ENCODE data around the gene XKR7.
A peak's percentile ranks its signal among the peaks of the same experiment; 100 is the strongest.

XKR7 gene

DNA sequence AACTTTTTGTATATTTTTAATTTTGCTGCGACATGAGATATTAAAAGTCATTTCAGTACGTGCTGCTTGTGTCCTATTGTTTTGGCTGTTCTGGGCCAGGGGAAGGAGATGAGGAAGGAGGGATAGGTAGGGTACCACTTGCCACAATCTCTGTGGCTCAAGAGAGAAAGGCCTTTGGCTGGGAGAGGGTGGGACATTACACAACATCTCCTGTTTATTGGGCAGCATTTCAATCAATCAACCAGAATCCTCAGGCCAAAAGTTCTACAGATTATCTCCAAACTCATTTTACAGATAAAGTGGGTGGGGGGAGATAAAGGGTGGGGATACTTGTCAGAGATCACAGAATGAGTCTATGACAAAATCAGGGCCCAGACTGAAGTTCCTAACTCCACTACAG lies 35.4 kb downstream of the XKR7 start:
- DNase-seq (ENCODE audit: low spot score) (no peak), ATAC-seq (ENCODE audit: low read depth) (no peak)

DNA sequence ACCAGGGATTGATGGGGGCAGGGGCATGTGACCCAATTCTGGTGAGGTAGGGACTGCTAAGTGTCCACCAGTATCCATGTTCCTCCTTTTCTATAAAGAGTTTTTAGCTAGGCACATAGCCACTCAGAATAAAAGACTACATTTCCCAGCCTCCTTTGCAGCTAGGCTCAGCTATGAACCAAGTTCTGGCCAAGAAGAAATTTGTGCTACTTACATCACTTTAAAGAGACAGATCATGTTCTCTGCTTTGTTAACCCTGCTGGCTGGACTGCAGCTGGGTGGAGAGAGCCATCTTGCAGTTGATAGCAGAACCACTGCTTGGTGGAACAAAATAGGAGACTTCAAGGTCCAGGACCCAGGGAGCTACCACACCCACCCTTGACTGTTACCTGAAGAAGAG lies 37.0 kb downstream of the XKR7 start:
- TF ChIP-seq, protein P1, sequence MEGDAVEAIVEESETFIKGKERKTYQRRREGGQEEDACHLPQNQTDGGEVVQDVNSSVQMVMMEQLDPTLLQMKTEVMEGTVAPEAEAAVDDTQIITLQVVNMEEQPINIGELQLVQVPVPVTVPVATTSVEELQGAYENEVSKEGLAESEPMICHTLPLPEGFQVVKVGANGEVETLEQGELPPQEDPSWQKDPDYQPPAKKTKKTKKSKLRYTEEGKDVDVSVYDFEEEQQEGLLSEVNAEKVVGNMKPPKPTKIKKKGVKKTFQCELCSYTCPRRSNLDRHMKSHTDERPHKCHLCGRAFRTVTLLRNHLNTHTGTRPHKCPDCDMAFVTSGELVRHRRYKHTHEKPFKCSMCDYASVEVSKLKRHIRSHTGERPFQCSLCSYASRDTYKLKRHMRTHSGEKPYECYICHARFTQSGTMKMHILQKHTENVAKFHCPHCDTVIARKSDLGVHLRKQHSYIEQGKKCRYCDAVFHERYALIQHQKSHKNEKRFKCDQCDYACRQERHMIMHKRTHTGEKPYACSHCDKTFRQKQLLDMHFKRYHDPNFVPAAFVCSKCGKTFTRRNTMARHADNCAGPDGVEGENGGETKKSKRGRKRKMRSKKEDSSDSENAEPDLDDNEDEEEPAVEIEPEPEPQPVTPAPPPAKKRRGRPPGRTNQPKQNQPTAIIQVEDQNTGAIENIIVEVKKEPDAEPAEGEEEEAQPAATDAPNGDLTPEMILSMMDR (IDR thresholded peaks at IDR 0.05; ENCODE audit: poor library complexity, severe bottlenecking): no peak
- H3K36me3 ChIP-seq (ENCODE audit: low read depth): no peaks in the 10 kb centered on the region
- no peaks in the 10 kb centered on the region for H3K4me1 ChIP-seq (ENCODE audit: insufficient read depth, poor library complexity, severe bottlenecking)
- no peaks in the 10 kb centered on the region for H3K9me3 ChIP-seq (ENCODE audit: severe bottlenecking)
- DNase-seq (ENCODE audit: low spot score) (no peak), ATAC-seq (ENCODE audit: low read depth) (peak; percentile 71)
- no peaks in the 10 kb centered on the region for H3K27me3 ChIP-seq (ENCODE audit: insufficient read depth, poor library complexity, severe bottlenecking)
- H3K27ac ChIP-seq (ENCODE audit: poor library complexity, severe bottlenecking): no peak overlapping the region
- no peak overlapping the region for H3K4me3 ChIP-seq (ENCODE audit: severe bottlenecking)

More for the DNA sequence above, 35.4 kb downstream of the XKR7 start:
- H3K36me3 ChIP-seq (ENCODE audit: low read depth): no peaks in the 10 kb centered on the region
- H3K4me1 ChIP-seq (ENCODE audit: insufficient read depth, poor library complexity, severe bottlenecking): no peaks in the 10 kb centered on the region
- no peak overlapping the region for H3K4me3 ChIP-seq (ENCODE audit: severe bottlenecking)
- no peak overlapping the region for H3K27ac ChIP-seq (ENCODE audit: poor library complexity, severe bottlenecking)
- TF ChIP-seq, protein P1 (IDR thresholded peaks at IDR 0.05; ENCODE audit: poor library complexity, severe bottlenecking): no peak
- no peaks in the 10 kb centered on the region for H3K9me3 ChIP-seq (ENCODE audit: severe bottlenecking)
- no peaks in the 10 kb centered on the region for H3K27me3 ChIP-seq (ENCODE audit: insufficient read depth, poor library complexity, severe bottlenecking)

DNA sequence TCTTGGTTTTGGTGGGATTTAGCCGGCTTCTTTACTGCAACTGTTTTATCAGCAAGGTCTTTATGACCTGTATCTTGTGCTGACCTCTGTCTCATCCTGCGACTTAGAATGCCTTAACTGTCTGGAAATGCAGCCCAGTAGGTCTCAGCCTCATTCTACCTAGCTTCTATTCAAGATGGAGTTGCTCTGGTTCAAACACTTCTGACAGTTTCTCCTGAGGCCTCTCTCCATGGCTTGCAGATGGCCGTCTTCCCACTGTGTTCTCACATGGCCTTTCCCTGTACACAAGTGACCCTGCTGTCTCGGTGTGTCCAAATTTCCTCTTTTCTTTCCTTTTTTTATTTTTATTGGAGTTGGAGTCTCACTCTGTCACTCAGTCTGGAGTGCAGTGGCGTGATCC lies 38.1 kb downstream of the XKR7 start:
- Histone ChIP-seq H3K4me3 (ENCODE audit: severe bottlenecking) (no peak overlapping the region), H3K36me3 (ENCODE audit: low read depth) (no peaks in the 10 kb centered on the region), H3K9me3 (ENCODE audit: severe bottlenecking) (no peaks in the 10 kb centered on the region), H3K4me1 (ENCODE audit: insufficient read depth, poor library complexity, severe bottlenecking) (no peaks in the 10 kb centered on the region), H3K27me3 (ENCODE audit: insufficient read depth, poor library complexity, severe bottlenecking) (peaks cover 4% of the 10 kb centered on the region), H3K27ac (ENCODE audit: poor library complexity, severe bottlenecking) (no peak overlapping the region)
- TF ChIP-seq, protein P1 (IDR thresholded peaks at IDR 0.05; ENCODE audit: poor library complexity, severe bottlenecking): no peak
- ATAC-seq (ENCODE audit: low read depth): no peak
- no peak for DNase-seq (ENCODE audit: low spot score)

DNA sequence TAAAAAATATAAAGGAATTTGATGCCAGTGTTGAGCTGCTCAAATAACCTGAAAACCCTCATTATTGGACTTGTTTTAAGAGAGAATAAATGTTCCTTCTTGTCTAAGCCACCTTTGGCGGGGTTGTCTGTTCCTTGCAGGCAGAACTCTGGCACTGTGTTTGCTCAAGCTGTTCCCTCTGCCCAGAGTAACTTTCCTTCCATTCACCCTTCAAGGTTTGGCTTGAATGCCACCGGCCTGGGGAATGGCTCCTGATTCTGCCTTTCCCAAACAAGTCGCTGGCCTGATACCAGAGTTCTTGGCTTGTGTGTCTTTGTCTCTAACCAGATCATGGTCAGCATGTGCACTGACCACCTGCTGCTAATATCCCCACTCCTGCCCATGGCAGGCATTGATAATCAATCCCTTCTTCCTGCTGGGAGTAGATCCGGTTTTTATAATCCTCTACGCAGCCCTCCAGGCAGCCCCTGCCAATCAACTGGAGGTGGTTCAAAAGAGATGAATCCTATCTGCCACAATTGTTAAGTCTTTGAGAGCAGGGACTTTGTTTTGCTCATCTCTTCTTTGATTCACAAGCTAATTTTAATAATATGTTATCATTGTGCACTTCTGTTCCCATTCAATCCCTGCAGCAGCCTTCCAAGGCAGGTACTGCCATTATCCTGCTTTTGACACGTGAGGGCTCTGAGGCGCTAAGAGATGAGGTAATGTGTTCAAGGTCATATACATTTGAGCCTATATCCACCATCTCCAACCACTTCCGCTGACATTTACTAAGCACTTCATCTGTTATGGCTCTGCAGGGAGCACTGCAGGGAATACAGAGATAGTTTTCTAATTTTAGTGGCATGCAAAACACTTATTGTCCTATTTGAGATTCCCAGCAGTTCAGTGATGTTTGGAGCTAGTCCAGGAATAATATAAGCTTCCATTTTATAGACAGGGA lies 39.2 kb downstream of the XKR7 start:
- Histone ChIP-seq H3K27me3 (ENCODE audit: insufficient read depth, poor library complexity, severe bottlenecking) (peaks cover 7% of the 10 kb centered on the region), H3K27ac (ENCODE audit: poor library complexity, severe bottlenecking) (no peak overlapping the region), H3K4me3 (ENCODE audit: severe bottlenecking) (no peak overlapping the region), H3K9me3 (ENCODE audit: severe bottlenecking) (no peaks in the 10 kb centered on the region), H3K36me3 (ENCODE audit: low read depth) (no peaks in the 10 kb centered on the region), H3K4me1 (ENCODE audit: insufficient read depth, poor library complexity, severe bottlenecking) (no peaks in the 10 kb centered on the region)
- no peak for DNase-seq (ENCODE audit: low spot score)
- ATAC-seq (ENCODE audit: low read depth): no peak
- TF ChIP-seq, protein P1 (IDR thresholded peaks at IDR 0.05; ENCODE audit: poor library complexity, severe bottlenecking): no peak
